C4-2B (cell line): ENCODE data around the gene ZNF134.

Experiments
- ZFX ChIP-seq: fragments of 450-650 bp; IDR thresholded peaks from 2 replicates; pipeline ENCODE4 v1.6.1; 2017
- TF ChIP-seq, protein P1 (sequence below): fragments of 450-650 bp; conservative IDR thresholded peaks from 2 replicates; pipeline ENCODE4 v1.5.1; 2017; ENCODE audit warnings: mild to moderate bottlenecking

DNA sequence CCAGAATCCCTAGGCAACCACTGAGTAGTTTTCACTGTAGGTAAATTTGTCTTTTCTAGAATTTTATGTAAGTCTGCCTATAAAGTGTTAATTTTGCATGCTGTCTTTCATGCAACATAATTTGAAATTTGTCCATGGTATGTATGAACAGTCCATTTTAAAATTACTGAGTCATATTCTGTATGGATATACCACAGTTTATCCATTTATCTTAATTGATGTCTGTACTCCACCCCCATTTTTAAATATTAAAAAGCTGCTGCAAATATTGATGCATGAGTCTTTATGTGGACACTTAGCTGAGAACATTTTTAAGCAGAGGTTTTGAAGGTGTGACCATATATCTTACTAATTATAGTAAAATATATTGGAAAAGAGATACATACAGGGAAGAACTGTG lies 9.0 kb downstream of the ZNF134 start:
- TF ChIP-seq, protein P1, sequence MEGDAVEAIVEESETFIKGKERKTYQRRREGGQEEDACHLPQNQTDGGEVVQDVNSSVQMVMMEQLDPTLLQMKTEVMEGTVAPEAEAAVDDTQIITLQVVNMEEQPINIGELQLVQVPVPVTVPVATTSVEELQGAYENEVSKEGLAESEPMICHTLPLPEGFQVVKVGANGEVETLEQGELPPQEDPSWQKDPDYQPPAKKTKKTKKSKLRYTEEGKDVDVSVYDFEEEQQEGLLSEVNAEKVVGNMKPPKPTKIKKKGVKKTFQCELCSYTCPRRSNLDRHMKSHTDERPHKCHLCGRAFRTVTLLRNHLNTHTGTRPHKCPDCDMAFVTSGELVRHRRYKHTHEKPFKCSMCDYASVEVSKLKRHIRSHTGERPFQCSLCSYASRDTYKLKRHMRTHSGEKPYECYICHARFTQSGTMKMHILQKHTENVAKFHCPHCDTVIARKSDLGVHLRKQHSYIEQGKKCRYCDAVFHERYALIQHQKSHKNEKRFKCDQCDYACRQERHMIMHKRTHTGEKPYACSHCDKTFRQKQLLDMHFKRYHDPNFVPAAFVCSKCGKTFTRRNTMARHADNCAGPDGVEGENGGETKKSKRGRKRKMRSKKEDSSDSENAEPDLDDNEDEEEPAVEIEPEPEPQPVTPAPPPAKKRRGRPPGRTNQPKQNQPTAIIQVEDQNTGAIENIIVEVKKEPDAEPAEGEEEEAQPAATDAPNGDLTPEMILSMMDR = no peak
- TF ChIP-seq ZFX = no peak
